ENCODE results near the gene JADE3.
A peak's percentile ranks its signal among the peaks of the same experiment; 100 is the strongest.

Gene JADE3

DNA sequence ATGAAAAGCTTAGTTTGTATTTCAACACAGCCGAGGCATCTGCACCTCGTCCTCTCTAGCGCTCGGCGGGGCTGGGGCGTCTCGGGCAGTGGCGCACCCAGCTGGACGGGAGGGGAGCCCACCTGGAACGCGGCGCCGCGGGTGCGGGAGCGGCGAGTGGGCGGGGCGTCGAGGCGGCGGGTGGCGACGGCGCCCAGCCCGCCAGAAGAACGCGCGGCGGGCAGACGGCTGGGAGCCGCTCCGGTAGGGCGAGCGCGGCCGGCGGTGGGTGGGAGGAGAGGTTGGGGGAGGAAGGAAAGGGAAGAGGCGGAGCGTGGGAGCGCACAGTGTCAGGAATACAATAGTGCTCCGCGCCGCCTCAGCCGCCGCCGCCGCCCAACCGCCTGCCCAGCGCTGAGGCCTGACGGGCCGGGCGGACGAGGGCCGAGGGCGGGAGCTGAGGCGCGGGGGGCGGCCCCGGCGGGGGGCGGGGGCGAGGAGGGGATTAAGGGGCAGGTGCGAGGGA, at the start of gene JADE3:
TSS of gene JADE3 (plus strand) at position 324 of the 505 bp plus-strand sequence. CDS start 72,474 bp downstream, outside the sequence.
- no peak for DNase-seq (ENCODE audit: extremely low read depth in 1 of 2, low read depth in 1 of 2)

- DNase-seq (ENCODE audit: extremely low read depth in 1 of 2, low read depth in 1 of 2), result no peak
These were observed 49.1 kb upstream of the JADE3 start for GRCh38 chrX:46863072-46863471.

- no peak for DNase-seq (ENCODE audit: extremely low read depth in 1 of 2, low read depth in 1 of 2)
These were observed 47.6 kb upstream of the JADE3 start for GRCh38 chrX:46864606-46865005.

DNA sequence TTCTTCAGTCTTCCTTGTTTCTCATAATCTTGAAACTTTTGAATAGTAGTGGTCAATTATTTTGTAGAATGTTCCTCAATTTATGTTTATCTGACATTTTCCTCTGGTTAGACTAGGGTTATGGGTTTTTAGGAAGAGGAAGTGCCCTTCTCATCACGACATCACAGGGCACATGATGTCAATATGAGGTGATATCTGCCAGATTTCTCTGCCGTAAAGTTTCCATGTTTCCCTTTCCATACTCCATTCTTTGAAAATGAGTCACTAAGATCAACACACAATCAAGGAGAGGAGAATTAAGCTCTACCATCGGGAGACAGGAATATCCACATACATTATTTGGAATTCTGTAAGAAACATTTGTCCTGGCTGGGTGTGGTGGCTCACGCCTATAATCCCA, 46.9 kb upstream of the JADE3 start:
- no peak for DNase-seq (ENCODE audit: extremely low read depth in 1 of 2, low read depth in 1 of 2)

GRCh38 chrX:46866726-46867125, 45.5 kb upstream of the JADE3 start:
- no peak for DNase-seq (ENCODE audit: extremely low read depth in 1 of 2, low read depth in 1 of 2)

DNA sequence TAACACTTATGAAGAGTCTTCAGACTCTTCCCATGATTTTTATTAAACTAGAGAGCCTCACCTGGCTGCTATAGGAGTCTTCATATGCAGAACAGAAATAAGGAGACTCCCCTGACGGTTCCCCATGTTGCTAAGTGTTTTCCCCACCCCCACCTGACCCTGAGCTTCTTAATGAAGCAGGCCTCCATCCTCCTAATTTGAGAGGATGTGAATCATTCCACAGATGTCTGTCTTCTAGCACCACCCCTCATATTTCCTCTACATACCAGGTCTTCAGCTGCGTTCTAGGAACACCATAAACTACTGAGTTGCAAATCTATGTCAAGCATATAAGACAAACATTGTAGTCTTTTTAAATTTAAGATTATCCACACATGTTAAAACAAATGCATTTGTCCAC, 38.5 kb upstream of the JADE3 start:
- DNase-seq (ENCODE audit: extremely low read depth in 1 of 2, low read depth in 1 of 2), result no peak

DNA sequence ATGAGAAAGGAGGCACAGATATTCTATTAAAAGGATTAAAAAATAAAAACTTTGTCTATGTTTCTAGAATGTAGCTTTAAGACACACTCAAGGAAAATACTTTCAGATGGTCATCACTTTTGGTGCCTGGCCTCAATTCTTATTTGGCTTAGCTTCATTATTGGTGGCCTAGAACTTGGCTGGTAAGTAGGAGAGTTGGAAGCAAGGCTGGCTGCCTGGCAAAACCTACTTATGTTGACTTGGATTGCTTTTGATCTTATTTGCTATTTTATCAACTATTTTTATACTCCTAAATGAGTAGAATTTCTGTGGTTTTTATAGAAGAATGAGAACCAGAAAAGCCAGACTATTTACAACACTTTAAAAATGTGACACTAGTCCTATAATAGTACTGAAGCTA, 35.3 kb upstream of the JADE3 start:
- DNase-seq (ENCODE audit: extremely low read depth in 1 of 2, low read depth in 1 of 2), result no peak

DNA sequence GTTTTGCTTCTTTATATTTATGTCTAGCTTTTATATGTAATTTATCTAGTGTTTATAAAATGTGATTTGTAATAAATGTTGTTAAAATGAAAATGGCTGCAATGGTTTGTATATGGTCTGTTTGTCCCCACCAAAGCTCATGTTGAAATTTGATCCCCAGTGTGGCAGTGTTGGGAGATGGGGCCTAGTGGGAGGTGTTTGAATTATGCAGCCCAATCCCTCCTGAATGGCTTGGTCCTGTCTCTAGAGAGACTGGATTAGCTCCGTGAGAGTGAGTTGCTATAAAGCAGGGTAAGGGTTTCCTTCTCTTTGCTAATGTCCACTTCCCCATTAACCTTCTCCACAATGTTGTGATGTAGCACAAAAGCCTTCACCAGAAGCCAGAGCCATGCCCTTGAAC, 30.0 kb upstream of the JADE3 start:
- no peak for DNase-seq (ENCODE audit: extremely low read depth in 1 of 2, low read depth in 1 of 2)

- no peak for DNase-seq (ENCODE audit: extremely low read depth in 1 of 2, low read depth in 1 of 2)
These were observed 27.4 kb upstream of the JADE3 start for GRCh38 chrX:46884799-46885198.

GRCh38 chrX:46898207-46898606, 14.0 kb upstream of the JADE3 start:
- DNase-seq (ENCODE audit: extremely low read depth in 1 of 2, low read depth in 1 of 2), result no peak

- DNase-seq (ENCODE audit: extremely low read depth in 1 of 2, low read depth in 1 of 2), result peak in 1 of 2 donors; percentile 5
These were observed 8.6 kb upstream of the JADE3 start for GRCh38 chrX:46903458-46904242.

DNA sequence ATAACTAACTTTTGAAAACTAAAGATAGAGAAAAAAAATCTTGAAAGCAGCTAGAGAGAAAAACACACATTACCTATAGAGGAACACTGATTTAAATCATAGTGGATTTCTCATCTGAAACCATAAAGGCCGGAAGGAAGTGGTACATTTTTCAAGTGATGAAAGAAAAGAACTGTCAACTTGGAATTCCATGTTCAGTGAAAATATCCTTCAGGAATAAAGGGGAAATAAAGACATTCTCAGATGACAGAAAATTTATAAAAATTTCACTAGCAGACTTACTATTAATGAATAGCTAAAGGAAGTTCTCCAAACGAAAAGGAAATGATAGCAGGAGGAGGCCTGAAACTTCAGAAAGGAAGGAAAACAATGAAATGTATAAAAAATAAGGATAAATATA, 7.6 kb upstream of the JADE3 start:
- DNase-seq (ENCODE audit: extremely low read depth in 1 of 2, low read depth in 1 of 2), result no peak

DNA sequence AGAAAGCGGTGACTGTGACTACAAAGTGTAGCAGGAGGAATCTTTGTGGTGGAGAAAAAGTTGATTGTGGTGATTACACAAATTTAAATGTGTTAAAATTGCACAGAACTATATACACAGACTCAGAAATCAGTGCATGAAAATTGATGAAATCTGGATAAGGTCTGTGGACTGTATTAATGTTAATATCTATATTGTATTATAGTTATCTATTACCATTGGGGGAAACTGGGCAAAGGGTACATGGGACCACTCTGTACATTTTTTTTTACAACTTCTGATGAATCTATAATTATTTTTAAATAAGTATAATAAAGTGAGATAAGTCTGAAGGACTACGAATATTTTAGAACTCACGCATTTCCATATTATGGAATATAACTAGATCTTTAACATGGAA, 1.8 kb upstream of the JADE3 start:
- no peak for DNase-seq (ENCODE audit: extremely low read depth in 1 of 2, low read depth in 1 of 2)

DNA sequence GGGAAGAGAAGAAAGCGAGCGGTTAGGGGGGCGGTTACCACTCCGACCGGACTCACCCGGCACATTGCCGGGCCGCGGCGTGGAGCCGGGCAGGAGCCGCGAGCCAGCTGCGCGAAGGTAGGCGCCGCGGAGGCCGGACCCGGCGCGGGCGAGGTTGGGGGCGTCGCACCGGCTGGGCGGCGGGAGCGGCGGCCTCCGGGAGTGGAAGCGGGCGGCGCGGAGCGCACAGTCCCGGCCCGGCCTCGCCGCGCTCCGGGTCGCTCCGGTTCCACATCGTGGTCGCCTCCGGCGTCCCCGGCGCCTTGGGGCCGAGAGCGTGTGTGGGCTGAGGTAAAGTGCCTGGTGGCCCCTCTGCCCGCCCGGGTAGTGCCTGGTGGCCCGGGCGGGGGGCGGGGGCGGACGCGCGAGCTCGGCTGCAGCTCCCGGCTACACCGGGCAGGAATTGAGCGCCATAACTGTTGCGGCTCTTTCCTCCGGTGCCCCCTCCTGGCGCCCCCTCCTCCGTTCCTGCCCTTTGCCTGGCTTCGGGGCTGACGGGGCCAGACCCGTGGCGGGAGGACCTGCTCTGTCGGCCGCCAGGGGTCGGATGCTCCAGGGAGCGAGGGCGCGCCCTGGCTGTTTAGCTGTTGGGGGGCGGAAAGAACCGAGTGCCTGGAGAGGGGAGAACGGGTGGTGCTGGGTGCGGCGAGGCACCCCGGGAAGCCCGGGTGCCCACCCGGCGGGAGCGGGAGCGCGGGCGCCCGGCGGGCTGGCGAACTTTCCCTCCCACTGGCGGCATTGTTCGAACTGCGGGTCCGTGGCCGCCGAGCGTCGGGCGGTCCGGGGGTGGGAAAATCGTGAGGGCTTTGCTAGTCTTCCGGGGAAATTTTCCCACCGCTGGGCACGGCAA, 626 bp downstream of the JADE3 start:
- no peak for DNase-seq (ENCODE audit: extremely low read depth in 1 of 2, low read depth in 1 of 2)

DNA sequence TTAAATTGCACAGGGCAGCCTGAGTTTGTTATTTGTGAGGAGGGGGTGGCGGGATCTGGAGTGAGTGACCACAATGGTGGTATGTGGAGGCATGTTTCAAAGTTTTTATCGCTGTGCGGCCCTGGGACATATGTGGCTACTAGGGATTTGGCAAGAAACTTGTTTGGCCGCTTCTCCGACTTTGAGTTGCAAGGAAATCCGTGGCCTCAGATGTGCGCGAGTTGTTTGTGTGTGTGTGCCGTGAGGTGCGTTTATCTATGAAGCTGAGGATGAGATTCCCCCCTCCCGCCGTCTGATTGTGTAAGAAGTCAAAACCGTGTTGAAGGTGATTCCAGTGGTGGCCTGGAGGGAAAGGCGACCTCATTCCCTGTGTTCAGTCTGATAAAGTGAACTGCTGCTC, 1.4 kb downstream of the JADE3 start:
- DNase-seq (ENCODE audit: extremely low read depth in 1 of 2, low read depth in 1 of 2), result no peak

- DNase-seq (ENCODE audit: extremely low read depth in 1 of 2, low read depth in 1 of 2), result no peak
These were observed 4.1 kb downstream of the JADE3 start for GRCh38 chrX:46916273-46916672.

- DNase-seq (ENCODE audit: extremely low read depth in 1 of 2, low read depth in 1 of 2), result no peak
These were observed 5.4 kb downstream of the JADE3 start for GRCh38 chrX:46917622-46918021.

DNA sequence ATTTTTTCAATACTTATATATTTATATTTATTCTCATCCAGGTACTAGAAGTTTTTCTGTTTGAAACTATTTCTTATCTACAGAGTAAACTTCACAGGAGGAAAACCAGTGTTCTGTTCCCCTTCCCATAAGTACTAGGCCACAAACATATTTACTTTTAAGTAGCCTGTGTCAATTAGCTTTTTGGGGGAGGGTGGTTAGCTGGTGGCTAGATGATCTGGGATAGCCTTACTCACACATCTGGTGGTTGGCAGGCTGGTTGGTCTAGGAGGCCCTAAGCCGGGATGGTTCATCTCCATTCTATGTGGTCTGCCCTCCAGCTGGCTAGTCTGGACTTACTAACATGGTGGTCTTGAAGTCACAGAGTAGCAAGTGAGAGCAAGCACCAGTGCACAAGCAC, 6.2 kb downstream of the JADE3 start:
- no peak for DNase-seq (ENCODE audit: extremely low read depth in 1 of 2, low read depth in 1 of 2)

- no peak for DNase-seq (ENCODE audit: extremely low read depth in 1 of 2, low read depth in 1 of 2)
These were observed 8.0 kb downstream of the JADE3 start for GRCh38 chrX:46920235-46920634.

DNA sequence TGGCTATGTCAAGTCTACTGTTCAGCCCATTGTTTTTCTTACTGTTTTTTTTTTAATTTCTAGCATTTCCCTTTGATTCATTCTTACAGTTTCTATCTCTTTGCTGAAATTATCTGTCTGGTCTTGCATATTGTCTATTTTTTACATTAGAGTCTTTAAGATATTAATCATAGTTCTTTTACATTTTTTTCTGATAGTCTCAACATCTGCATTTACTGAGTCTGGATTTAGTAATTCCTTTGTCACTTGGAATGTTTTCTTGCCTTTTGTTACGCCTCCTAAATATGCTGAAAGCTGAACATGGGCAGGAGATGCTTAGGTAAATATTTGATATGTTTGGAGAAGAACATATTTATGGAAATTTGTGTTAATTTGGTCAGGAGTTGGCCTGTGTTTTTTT, 10.4 kb downstream of the JADE3 start:
- DNase-seq (ENCODE audit: extremely low read depth in 1 of 2, low read depth in 1 of 2), result no peak

GRCh38 chrX:46927718-46928117, 15.5 kb downstream of the JADE3 start:
- DNase-seq (ENCODE audit: extremely low read depth in 1 of 2, low read depth in 1 of 2), result no peak
